IMR-90 (cell line): ENCODE measurements around the gene ROBO1. TPM values are rescaled to one million over a fixed set of nuclear protein-coding genes. Genes with fewer than 3 reads are reported as not detected.

Source experiments
- ATAC-seq: fragments of 200-7000 bp; cut with Tn5 transposase; 2 replicates; pipeline ENCODE4 v1.9.1; 2020; ENCODE audit warnings: low read depth, mild to moderate bottlenecking, moderate library complexity
- BruUV-seq: library from RNA; stranded (reverse); fragments of 400-500 nt; replicated peaks from 2 replicates; lab custom pipeline; 2021; lab: Mats Ljungman, UMichigan
- CTCF ChIA-PET: fragments of 300-600 bp; formaldehyde crosslinking; extraction: SDS; loops from one replicate; lab custom pipeline; 2021; ENCODE audit warnings: antibody characterized with exemption; lab: Yijun Ruan, JAX
- POLR2A ChIA-PET: fragments of 300-600 bp; sonication (Branson Sonifier 250); formaldehyde crosslinking; loops from one replicate; lab custom pipeline; 2022; ENCODE audit warnings: antibody characterized with exemption; ENCODE audit not compliant: unreplicated experiment; lab: Charles Lee
- DNase-seq: peaks from one replicate; pipeline ENCODE4 v3.0.0; 2013
- H2AFZ ChIP-seq: replicated peaks from 2 replicates; pipeline ENCODE3; 2013; ENCODE audit warnings: low read length, mild to moderate bottlenecking; ENCODE audit not compliant: poor library complexity
- H2AK5ac ChIP-seq: 2 replicates; pipeline ENCODE4 v1.6.1; 2013; ENCODE audit warnings: low read depth, low read length, inconsistent platforms
- H2AK9ac ChIP-seq: replicated peaks from 2 replicates; pipeline ENCODE3; 2013; ENCODE audit warnings: mild to moderate bottlenecking, low read depth, low read length, moderate library complexity; ENCODE audit not compliant: poor library complexity
- H2BK120ac ChIP-seq: 2 replicates; pipeline ENCODE4 v1.6.1; 2013; ENCODE audit warnings: low read depth, low read length, inconsistent platforms
- H2BK15ac ChIP-seq: 3 replicates; pipeline ENCODE4 v1.6.1; 2013; ENCODE audit warnings: low read depth, low read length, inconsistent platforms
- H2BK20ac ChIP-seq: 2 replicates; pipeline ENCODE4 v1.6.1; 2013; ENCODE audit warnings: low read depth, mild to moderate bottlenecking, inconsistent platforms, low read length, moderate library complexity
- H2BK5ac ChIP-seq: 2 replicates; pipeline ENCODE4 v1.6.1; 2013; ENCODE audit warnings: mild to moderate bottlenecking, low read depth, low read length, inconsistent platforms; ENCODE audit not compliant: poor library complexity, severe bottlenecking
- H3K14ac ChIP-seq: replicated peaks from 2 replicates; pipeline ENCODE4 v1.6.1; 2013; ENCODE audit warnings: low read depth, low read length, inconsistent platforms
- H3K18ac ChIP-seq: 2 replicates; pipeline ENCODE4 v1.6.1; 2013; ENCODE audit warnings: low read depth, low read length, control low read depth
- H3K23ac ChIP-seq: 2 replicates; pipeline ENCODE4 v1.6.1; 2013; ENCODE audit warnings: low read depth, low read length, inconsistent platforms
- H3K27ac ChIP-seq: 2 replicates; pipeline ENCODE4 v1.5.1; 2013; ENCODE audit warnings: mild to moderate bottlenecking, control low read depth, low read length; ENCODE audit not compliant: insufficient read depth
- H3K27me3 ChIP-seq: 2 replicates; pipeline ENCODE4 v1.6.1; 2013; ENCODE audit warnings: low read length; ENCODE audit not compliant: control insufficient read depth, insufficient read depth
- H3K36me3 ChIP-seq: 2 replicates; pipeline ENCODE4 v1.6.1; 2013; ENCODE audit warnings: low read length, mixed read lengths; ENCODE audit not compliant: control insufficient read depth, insufficient read depth
- H3K4ac ChIP-seq: 2 replicates; pipeline ENCODE4 v1.6.1; 2013; ENCODE audit warnings: low read depth, low read length, inconsistent platforms
- H3K4me1 ChIP-seq: 2 replicates; pipeline ENCODE4 v1.6.1; 2013; ENCODE audit warnings: low read length, mixed read lengths; ENCODE audit not compliant: control insufficient read depth, insufficient read depth
- H3K4me2 ChIP-seq: 2 replicates; pipeline ENCODE4 v1.6.1; 2013; ENCODE audit warnings: low read depth, mild to moderate bottlenecking, control low read depth, low read length, moderate library complexity
- H3K4me3 ChIP-seq: 2 replicates; pipeline ENCODE4 v1.5.1; 2013; ENCODE audit warnings: low read depth, mild to moderate bottlenecking, control low read depth, low read length, moderate library complexity; ENCODE audit not compliant: insufficient read depth
- H3K56ac ChIP-seq: 2 replicates; pipeline ENCODE4 v1.6.1; 2013; ENCODE audit warnings: low read length, inconsistent platforms; ENCODE audit not compliant: insufficient read depth; ENCODE audit errors: extremely low read depth
- H3K79me1 ChIP-seq, 2 experiments: 2 replicates each; pipeline ENCODE4 v1.6.1; 2013; ENCODE audit warnings: low read length in 2 of 2, inconsistent platforms in 1 of 2, low read depth in 1 of 2
- H3K9ac ChIP-seq: 2 replicates; pipeline ENCODE4 v1.6.1; 2013; ENCODE audit warnings: low read depth, low read length, control low read depth
- H3K9me1 ChIP-seq: 2 replicates; pipeline ENCODE4 v1.6.1; 2013; ENCODE audit warnings: low read length, inconsistent platforms; ENCODE audit not compliant: insufficient read depth
- H3K9me3 ChIP-seq: 2 replicates; pipeline ENCODE4 v1.6.1; 2013; ENCODE audit warnings: low read length; ENCODE audit not compliant: control insufficient read depth, insufficient read depth
- H4K20me1 ChIP-seq: 2 replicates; pipeline ENCODE4 v1.6.1; 2013; ENCODE audit warnings: low read length, inconsistent platforms; ENCODE audit not compliant: insufficient read depth
- H4K5ac ChIP-seq: 2 replicates; pipeline ENCODE4 v1.6.1; 2013; ENCODE audit warnings: mild to moderate bottlenecking, low read depth, low read length, control low read depth
- H4K8ac ChIP-seq, 2 experiments: 2 replicates each; pipeline ENCODE4 v1.6.1; 2013; ENCODE audit warnings: low read depth in 2 of 2, low read length in 2 of 2, control low read depth in 1 of 2, inconsistent platforms in 1 of 2
- H4K91ac ChIP-seq: 2 replicates; pipeline ENCODE4 v1.6.1; 2013; ENCODE audit warnings: low read depth, low read length, inconsistent platforms; ENCODE audit not compliant: insufficient read depth
- BHLHE40 ChIP-seq: fragments of 150-350 bp; IDR thresholded peaks from 2 replicates; pipeline ENCODE4 v1.6.1; 2016; ENCODE audit warnings: mild to moderate bottlenecking, low read depth, low read length
- CEBPB ChIP-seq: IDR thresholded peaks from 2 replicates; pipeline ENCODE4 v1.6.1; 2012; ENCODE audit warnings: low read depth, low read length, improper control_type of control experiment
- CHD1 ChIP-seq: IDR thresholded peaks from 2 replicates; pipeline ENCODE4 v1.6.1; 2012; ENCODE audit warnings: low read depth, low read length, improper control_type of control experiment
- ELK1 ChIP-seq: fragments of 150-350 bp; IDR thresholded peaks from 2 replicates; pipeline ENCODE4 v1.6.1; 2016; ENCODE audit warnings: low read depth, mild to moderate bottlenecking, low read length, moderate library complexity, borderline replicate concordance
- MAZ ChIP-seq: IDR thresholded peaks from 2 replicates; pipeline ENCODE4 v1.6.1; 2012; ENCODE audit warnings: low read depth, mild to moderate bottlenecking, low read length, improper control_type of control experiment, moderate library complexity, borderline replicate concordance
- POLR2A ChIP-seq: IDR thresholded peaks from 2 replicates; pipeline ENCODE4 v1.6.1; 2012; ENCODE audit warnings: mild to moderate bottlenecking, low read depth, low read length
- SMC3 ChIP-seq: fragments of 150-350 bp; IDR thresholded peaks from 2 replicates; pipeline ENCODE4 v1.6.1; 2016; ENCODE audit warnings: low read depth, mild to moderate bottlenecking, antibody characterized with exemption, low read length, moderate library complexity
- USF2 ChIP-seq: fragments of 150-350 bp; IDR thresholded peaks from 2 replicates; pipeline ENCODE4 v1.6.1; 2017; ENCODE audit warnings: mild to moderate bottlenecking, antibody characterized with exemption, low read length, low read depth
- whole genome bisulfite sequencing, 2 experiments: methylation state at CpG; one replicate each; pipeline versions ENCODE4 v1.1.5 to v1.1.7; 2013; ENCODE audit warnings: missing lambda C conversion rate in 2 of 2; ENCODE audit not compliant: insufficient read length in 1 of 2; ENCODE audit errors: extremely low coverage in 2 of 2; 5-methylcytosine and 5-hydroxymethylcytosine counted together
- dilution Hi-C: fragments of 300-500 bp; cut with HindIII; formaldehyde crosslinking; loops from one replicate; pipeline ENCODE4 v1.14.3; 2018; ENCODE audit warnings: low sequenced_read_pairs; ENCODE audit not compliant: unreplicated experiment
- in situ Hi-C: fragments of 300-500 bp; cut with MboI; formaldehyde crosslinking; loops from 3 replicates; pipeline ENCODE4 v1.14.3; 2019; ENCODE audit warnings: low sequenced_read_pairs, inconsistent platforms, mixed read lengths
- intact Hi-C: fragments of 100-400 bp; cut with micrococcal nuclease; formaldehyde crosslinking; loops from 2 replicates; pipeline ENCODE4 v1.10.0; 2022
- polyA plus RNA-seq, 3 experiments: library from polyadenylated mRNA; depleted of rRNA; stranded (reverse); fragments of >200 nt; gene quantifications; 2 replicates each; pipeline ENCODE4 v1.2.3, GENCODE V29; 2012; ENCODE audit warnings: low replicate concordance in 1 of 3
- total RNA-seq: library from RNA; depleted of rRNA; stranded (reverse); fragments of >200 nt; gene quantifications from 2 replicates; pipeline ENCODE4 v1.2.3, GENCODE V29; 2012

ROBO1 gene
- total and polyA plus RNA-seq, 2 of the 4 experiments (the other 2 are of a cell fraction) = 24.1 to 53.9 TPM

- Histone ChIP-seq H3K18ac (no peak overlapping the region), H3K27ac (no peak overlapping the region), H3K4ac (no peak overlapping the region), H3K4me2 (no peak overlapping the region), H3K4me3 (no peak overlapping the region), H4K5ac (no peak overlapping the region), H4K91ac (no peak overlapping the region), H3K9me3 (no peaks in the 10 kb centered on the region), H4K8ac (no peak overlapping the region), H4K20me1 (no peaks in the 10 kb centered on the region), H2BK15ac (no peak overlapping the region), H2BK5ac (no peak overlapping the region), H3K23ac (no peak overlapping the region), H3K36me3 (no peaks in the 10 kb centered on the region), H2AFZ (no peak overlapping the region), H3K79me1 (no peaks in the 10 kb centered on the region), H3K9ac (no peak overlapping the region), H2BK120ac (no peak overlapping the region), H3K56ac (no peak overlapping the region), H3K14ac (no peak overlapping the region), H3K27me3 (no peaks in the 10 kb centered on the region), H2AK5ac (no peak overlapping the region), H3K9me1 (no peaks in the 10 kb centered on the region), H2BK20ac (no peak overlapping the region), H2AK9ac (no peak overlapping the region), H3K4me1 (no peaks in the 10 kb centered on the region)
- DNase-seq = peak; percentile 4
- TF ChIP-seq USF2 (no peak), POLR2A (no peak), CHD1 (no peak), ELK1 (no peak), SMC3 (no peak), BHLHE40 (no peak), CEBPB (no peak), MAZ (no peak)
- dilution Hi-C loops = no loop called here
- no TSS peak for BruUV-seq
- no peak for ATAC-seq
- no CpG with 5 or more reads among the region's 1 CpG for WGBS, 2 experiments
- CTCF ChIA-PET = no interaction called here
- in situ Hi-C loops = no loop called here
- POLR2A ChIA-PET = no interaction called here
- intact Hi-C loops = no loop called here
Observed at GRCh38 chr3:79392479-79392878, 375.3 kb downstream of the ROBO1 start.
